GM04504 (cell line): ENCODE measurements around the gene PTH1R.

Experiments
- DNase-seq: peaks from one replicate; pipeline ENCODE4 v3.0.0-alpha.2; 2012; ENCODE audit warnings: low read depth

PTH1R gene

DNA sequence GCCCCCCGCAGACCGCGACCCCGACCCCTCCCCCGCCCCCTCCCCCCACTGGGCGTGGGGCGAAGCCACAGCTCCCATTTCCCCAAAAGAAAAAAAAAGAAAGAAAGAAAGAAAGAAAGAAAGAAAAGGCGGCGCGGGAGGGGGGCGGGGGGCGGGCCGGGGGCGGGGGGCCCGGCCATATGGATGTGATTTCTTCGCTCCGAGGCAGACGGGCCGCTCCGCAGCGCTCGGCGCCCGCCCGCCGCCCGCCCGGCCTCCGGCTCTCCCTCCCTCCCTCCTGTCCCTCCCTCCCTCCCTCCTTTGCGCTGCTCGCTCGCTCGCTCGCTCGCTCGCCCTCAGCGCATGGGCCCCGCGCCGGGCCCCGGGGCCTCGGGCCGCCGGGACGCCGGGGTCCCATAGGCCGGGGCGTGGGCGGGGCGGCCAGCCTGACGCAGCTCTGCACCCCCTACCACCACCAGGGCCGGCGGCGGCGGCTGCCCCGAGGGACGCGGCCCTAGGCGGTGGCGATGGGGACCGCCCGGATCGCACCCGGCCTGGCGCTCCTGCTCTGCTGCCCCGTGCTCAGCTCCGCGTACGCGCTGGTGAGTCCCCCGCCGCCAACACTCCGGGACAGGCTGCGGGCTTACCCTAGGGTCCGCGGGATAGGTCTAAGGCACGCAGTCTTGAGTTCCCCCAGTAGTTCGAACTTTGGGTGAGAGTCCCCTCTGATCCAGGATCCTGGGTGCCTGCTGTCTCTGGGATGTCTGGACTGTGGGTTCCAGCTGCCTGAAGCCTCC is 5.7 kb downstream of the PTH1R start:
- no peak for DNase-seq

DNA sequence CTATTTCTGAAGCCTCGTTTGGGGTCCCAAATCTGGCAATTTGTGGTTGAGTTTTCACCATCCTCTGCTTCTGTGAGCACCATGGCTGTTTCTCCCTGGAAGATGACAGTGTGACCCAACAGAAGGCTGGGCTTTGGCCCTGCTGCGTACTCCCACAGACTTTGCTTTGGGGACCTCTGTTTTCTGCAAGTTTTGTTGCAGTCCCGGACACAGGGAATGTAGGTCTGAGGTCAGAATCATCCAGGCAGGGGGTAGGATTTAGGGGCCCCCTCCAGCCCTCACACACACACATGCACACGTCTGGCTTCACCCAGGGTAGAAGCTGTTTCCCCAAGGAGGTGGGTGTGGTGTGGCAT is 6.3 kb downstream of the PTH1R start:
- DNase-seq: no peak

- no peak for DNase-seq
Measured at GRCh38 chr3:46884427-46884826, 6.9 kb downstream of the PTH1R start.

GRCh38 chr3:46884929-46885328 is 7.4 kb downstream of the PTH1R start:
- DNase-seq: no peak

DNA sequence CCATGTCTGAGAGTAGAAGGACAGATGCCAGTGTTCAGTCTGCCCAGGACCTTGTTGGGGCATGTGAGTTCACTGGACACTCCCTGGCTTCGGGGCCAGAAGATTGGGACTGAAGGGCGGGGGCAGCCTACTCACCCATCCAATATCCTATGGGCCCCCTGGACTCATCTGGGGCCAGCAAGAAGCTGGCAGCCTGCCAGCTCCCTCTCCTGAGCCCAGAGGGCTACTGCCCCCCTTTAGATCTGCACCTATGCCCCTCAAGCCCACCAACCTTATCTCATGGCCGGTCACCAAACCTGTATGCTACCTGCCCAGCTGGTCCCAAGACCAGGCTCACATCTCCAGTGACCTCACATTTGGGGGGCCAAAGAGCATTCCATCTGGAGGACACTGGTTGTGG is 8.1 kb downstream of the PTH1R start:
- DNase-seq: no peak

- no peak for DNase-seq
Measured at GRCh38 chr3:46887980-46888494, 10.5 kb downstream of the PTH1R start.

DNA sequence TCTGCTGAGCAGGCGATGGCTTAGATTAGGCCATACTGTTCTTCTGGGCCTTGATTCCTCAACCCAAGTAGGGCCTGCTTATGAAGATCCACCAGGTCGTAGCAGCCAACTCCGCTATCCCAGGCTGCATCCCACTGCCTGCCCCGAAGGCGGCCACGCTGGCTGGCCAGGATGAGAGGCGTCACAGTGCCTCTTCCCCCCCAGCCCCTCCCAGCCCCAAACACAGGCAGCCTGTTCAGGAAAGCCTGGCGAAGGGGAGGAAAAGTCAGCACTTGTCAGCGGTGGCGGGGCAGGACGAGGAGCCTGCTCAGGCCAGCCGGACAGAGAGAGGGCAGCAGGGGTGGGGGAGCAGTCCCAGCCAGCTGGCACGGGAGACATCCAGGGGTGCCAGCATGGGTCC is 11.2 kb downstream of the PTH1R start:
- no peak for DNase-seq

DNA sequence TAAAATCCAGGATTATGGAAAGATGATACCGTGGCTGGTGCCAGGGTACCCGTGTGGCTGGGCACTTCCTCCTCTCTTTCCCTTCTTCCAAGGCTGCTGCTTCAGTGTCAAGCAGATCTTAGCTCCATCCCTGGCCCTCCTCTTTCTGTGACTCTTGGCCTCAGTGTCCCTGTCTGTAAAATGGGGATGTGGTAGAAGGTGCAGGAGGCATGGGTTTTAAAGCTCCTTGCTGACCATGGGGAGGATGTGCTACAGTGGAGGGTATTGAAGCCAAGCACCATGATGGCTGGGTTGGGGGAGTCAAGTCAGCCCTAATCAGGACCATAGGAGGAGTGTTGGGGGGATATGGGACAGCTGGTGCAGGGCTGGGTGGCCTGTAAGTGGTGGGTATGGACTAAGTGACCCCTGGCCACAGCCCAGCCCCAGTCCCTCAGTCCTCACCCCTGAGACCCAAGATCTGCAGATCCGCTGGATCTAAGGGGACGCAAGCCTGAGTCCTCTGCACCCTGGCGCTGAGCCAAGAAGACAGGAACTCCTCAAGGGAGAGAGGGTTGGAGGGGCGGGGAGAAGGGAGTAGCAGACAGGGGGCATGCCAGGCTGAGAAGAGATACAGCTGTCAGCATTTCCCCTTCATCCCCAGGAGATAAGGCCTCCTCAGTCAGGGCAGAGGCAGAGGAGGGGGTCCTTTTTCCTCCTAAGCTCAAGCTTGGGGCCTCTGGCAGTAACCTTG is 12.0 kb downstream of the PTH1R start:
- no peak for DNase-seq

GRCh38 chr3:46890132-46890531 is 12.6 kb downstream of the PTH1R start:
- no peak for DNase-seq

DNA sequence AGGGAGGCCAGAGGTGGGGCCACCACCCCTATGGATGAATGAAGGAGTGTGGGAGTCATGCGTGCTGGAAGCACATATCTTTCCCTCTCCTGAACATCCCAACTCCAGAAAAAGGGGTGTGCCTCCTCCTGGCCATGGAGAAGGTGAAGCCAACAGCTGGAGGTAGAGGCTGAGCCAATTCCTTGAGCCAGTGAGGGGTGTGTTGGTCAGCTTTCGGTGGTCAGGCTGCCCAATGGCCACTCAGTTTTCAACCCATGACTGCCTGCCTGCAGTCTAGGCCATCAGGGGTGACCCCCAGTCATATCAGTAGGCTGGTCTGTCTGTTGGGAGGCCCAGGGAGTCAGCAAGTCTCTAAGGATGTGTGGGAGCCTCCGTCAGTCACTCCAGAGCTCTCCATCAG is 13.6 kb downstream of the PTH1R start:
- no peak for DNase-seq

- peak; percentile 38 for DNase-seq
Measured at GRCh38 chr3:46892285-46893145, 15.0 kb downstream of the PTH1R start.

DNA sequence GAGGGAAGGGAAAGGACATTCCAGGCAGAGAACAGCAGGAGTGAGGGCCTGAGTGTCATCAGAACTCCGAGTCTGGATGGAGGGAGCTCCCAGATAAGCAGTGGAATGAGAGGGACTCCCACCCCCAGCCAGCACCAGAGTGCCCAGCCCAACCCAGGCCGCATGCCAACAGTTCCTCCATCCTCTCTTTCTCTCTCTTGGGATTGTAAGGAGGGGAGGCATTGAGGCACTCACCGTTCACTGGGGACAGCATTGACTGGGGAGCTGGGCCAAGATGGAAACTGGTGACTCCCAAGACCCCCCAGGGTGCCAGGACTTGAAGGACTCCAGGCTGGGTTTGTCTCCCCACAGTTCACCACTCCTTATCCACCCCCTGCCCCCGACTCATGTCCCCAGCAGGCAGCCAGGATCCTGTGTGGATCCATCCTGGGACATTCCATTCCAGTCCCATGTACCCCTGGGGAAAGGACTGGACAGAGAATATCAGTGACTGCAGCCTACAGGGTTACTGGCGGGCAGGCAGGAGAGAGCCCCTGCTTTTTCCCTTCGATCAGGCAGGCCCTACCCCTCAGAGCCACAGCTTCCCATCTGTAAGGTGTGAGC is 15.7 kb downstream of the PTH1R start:
- no peak for DNase-seq

DNA sequence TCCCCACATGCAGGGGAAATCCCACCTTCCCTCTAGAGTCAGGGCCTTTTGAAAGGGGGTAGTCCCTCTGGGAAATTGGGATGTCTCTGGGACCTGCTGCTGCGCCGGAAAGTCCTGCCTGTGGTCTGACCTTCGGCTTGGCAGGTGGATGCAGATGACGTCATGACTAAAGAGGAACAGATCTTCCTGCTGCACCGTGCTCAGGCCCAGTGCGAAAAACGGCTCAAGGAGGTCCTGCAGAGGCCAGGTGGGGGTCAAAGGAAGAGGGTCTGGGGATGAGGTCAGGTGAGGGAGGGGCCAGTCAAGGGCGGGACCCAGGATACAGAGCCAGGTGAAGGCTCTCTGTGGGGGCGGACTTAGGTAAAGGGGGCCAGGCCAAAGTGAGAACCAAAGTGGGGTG is 16.2 kb downstream of the PTH1R start:
- no peak for DNase-seq

DNA sequence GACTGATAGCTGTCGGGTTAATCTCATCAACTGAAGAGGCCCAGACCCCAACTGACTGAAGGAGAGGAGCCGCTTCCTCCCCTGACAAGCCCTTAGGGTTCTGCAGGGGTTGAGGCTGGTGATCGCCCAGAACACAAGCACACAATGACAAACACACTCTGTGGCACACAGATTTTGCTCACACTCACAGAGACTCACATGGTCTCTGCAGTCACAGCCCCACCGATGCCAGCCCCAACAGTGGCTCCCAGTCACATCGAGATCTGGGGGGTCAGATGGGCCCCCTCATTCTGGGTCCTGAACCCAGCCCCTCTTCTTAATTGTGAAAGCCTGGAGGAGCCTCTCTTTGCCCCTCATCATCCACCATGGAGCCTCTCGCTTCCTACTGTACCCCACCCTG is 16.7 kb downstream of the PTH1R start:
- DNase-seq: no peak

DNA sequence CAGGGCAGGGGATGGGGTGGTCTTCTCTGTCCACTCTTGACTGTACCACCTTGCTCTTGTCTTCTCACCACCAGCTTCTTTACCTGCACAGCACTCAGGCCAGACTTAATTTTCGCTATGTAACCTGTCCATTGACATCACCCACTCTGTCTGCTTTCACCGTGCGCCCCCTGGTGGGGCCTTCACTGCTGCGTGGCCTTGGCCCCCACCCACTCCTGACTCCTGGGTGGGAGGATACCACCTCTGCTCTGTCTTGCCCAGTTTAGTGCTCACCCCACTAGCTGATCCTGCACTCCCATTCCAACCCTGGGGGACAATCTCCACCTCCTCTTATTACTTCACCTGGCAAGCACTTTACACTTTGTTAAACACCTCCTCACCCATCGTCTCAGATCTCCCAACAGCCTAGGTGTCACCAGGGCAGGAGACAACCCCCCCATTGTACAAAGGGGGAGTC is 17.7 kb downstream of the PTH1R start:
- DNase-seq: no peak

- no peak for DNase-seq
Measured at GRCh38 chr3:46895761-46896160, 18.2 kb downstream of the PTH1R start.

DNA sequence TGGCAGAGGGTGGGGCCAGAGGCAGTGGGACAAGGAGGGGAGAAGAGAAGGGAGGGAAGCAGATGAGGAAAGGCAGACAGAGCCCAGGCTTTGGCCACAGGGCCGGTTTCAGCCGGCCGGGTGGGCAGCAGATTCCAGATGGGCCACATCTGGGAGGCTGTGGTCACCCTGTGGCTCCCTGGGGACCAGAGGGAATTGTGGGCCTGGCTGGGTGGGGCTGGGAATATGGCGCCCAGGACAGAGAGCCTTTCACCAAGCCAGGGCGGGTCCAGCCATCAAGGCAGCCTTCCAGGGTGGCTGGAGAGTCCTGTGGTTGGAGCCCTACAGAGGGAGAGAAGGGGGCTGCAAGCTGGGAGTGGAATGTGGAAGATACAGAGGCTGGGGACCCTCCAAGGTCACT is 18.9 kb downstream of the PTH1R start:
- no peak for DNase-seq

GRCh38 chr3:46897031-46897430 is 19.5 kb downstream of the PTH1R start:
- no peak for DNase-seq

DNA sequence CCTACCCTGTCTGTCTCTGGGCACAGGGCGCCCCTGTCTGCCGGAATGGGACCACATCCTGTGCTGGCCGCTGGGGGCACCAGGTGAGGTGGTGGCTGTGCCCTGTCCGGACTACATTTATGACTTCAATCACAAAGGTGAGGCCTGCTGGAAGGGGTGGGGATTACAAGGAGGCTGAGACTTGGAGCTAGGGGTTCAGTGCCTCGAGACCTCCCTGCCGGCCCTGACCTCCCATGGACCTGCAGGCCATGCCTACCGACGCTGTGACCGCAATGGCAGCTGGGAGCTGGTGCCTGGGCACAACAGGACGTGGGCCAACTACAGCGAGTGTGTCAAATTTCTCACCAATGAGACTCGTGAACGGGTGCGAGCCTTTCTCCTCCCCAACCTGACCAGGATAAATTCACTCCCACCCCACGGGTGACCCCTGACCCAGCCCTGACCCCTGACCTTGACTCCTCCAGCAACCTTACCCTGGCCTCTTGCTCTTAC is 20.4 kb downstream of the PTH1R start:
- no peak for DNase-seq

DNA sequence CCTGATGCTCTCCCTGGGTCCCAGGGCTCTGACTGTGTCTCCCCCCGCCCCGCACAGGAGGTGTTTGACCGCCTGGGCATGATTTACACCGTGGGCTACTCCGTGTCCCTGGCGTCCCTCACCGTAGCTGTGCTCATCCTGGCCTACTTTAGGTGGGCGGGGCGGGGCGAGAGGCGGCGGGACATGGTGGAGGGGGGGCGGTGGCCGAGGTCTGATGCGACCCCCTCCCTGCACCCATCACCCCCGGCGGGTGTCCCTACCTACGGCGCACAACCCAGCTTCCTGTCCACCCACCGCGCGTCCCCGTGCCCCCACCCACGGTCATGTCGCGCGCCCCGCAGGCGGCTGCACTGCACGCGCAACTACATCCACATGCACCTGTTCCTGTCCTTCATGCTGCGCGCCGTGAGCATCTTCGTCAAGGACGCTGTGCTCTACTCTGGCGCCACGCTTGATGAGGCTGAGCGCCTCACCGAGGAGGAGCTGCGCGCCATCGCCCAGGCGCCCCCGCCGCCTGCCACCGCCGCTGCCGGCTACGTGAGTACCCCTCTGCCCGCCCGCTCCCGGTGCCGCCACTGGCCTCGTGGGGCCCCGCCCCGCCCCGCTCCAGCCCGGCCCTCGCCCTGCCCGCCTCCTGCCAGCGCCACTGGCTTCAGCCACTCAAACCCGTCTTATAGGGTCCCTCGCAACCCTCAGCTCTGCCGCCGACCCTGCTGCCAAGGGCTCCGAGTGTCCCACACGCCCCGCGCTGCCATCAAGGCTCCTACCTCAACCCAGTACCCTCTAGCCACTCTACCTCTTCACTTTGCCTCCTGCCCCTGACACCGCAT is 21.0 kb downstream of the PTH1R start:
- no peak for DNase-seq
